Measurements from ENCODE around the gene ARHGAP22.

The ARHGAP22 gene

DNA sequence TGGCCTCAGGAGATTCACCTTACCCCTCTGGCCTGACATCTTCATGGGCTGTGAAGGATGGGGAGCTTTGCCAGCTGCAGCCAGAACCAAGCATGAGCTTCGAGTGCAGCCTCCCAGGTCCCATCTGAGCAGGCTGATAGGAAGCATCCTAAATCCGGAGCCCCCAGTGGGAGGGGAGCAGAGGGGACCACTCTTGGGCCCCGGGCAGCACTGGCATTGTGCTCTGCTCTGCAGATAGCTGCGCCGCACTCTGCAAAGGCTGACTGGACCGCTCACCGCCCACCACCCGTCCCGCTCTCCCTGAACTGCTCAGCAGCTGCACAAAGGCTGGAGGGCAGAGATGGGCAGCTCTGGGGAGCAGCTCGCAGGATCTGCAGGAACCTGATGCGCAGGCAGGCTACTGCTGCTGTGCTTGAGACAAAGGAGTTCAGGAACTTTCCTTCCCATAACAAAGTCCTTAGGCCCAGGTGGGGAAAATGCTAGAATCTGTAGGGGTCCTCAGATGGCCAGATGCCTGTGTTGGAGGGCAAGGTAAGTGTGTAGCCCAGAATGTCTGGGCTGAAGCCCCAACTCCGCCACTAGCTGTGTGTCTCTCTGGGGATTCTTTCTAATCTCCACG is 51.8 kb downstream of the ARHGAP22 start:
- ATAC-seq (ENCODE audit: low read depth) = no peak
- Mint-ChIP-seq H3K27ac (no peak overlapping the region), H3K4me3 (no peak overlapping the region), H3K9me3 (no peaks in the 10 kb centered on the region), H3K36me3 (no peaks in the 10 kb centered on the region), H3K27me3 (peaks cover 4% of the 10 kb centered on the region), H3K4me1 (no peaks in the 10 kb centered on the region)
- no peak for DNase-seq (ENCODE audit: low spot score in 2 of 2)

DNA sequence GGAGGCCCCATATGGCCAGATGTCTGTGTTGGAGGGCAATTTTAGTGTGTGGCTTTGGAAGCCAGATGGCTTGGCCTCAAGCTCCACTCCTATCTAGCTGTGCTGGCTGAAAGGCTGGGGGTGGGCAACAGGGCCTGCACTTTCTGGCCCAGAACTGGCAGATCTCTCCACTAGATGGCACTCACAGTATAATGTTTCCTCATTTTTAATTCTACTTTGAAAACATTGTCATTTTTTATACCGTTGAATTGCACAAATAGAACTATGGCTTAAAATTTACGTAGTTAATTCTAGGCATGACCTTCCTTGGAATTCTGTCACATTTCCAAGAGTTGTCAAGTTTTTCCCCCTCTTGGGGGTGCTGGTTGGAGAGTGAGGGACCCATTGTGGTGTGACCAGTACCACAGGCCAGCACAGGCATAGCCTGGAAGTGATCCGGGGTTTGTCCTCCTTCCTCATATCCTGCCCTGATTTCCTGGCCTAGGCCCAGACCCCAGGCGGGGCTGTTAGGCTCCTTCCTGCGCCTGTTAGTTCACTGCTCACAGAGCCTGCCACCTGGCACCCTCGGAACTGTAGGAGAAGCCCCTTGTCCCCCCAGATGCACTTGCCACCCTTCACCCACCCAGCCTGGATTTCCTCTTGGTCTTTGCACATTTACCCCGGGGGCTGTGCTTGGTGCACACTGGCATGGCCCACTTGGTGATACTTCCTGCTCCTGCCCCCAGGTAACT is 52.8 kb downstream of the ARHGAP22 start:
- peak; percentile 89 for ATAC-seq (ENCODE audit: low read depth)
- no peaks in the 10 kb centered on the region for H3K4me1 Mint-ChIP-seq
- peaks cover 4% of the 10 kb centered on the region for H3K27me3 Mint-ChIP-seq
- H3K4me3 Mint-ChIP-seq = no peak overlapping the region
- peak; percentile 55 to 62 for DNase-seq (ENCODE audit: low spot score in 2 of 2)
- H3K36me3 Mint-ChIP-seq = no peaks in the 10 kb centered on the region
- H3K9me3 Mint-ChIP-seq = no peaks in the 10 kb centered on the region
- no peak overlapping the region for H3K27ac Mint-ChIP-seq

- H3K27me3 Mint-ChIP-seq = peaks cover 5% of the 10 kb centered on the region
- H3K27ac Mint-ChIP-seq = no peak overlapping the region
- no peaks in the 10 kb centered on the region for H3K4me1 Mint-ChIP-seq
- ATAC-seq (ENCODE audit: low read depth) = no peak
- DNase-seq (ENCODE audit: low spot score in 2 of 2) = no peak
- no peak overlapping the region for H3K4me3 Mint-ChIP-seq
- H3K9me3 Mint-ChIP-seq = no peaks in the 10 kb centered on the region
- H3K36me3 Mint-ChIP-seq = no peaks in the 10 kb centered on the region
These were observed 53.9 kb downstream of the ARHGAP22 start for GRCh38 chr10:48550977-48551376.

GRCh38 chr10:48550071-48550691 is 54.7 kb downstream of the ARHGAP22 start:
- H3K27ac Mint-ChIP-seq = no peak overlapping the region
- ATAC-seq (ENCODE audit: low read depth) (no peak), DNase-seq (ENCODE audit: low spot score in 2 of 2) (no peak)
- H3K4me3 Mint-ChIP-seq = no peak overlapping the region
- peaks cover 5% of the 10 kb centered on the region for H3K27me3 Mint-ChIP-seq
- H3K9me3 Mint-ChIP-seq = no peaks in the 10 kb centered on the region
- no peaks in the 10 kb centered on the region for H3K36me3 Mint-ChIP-seq
- no peaks in the 10 kb centered on the region for H3K4me1 Mint-ChIP-seq

DNA sequence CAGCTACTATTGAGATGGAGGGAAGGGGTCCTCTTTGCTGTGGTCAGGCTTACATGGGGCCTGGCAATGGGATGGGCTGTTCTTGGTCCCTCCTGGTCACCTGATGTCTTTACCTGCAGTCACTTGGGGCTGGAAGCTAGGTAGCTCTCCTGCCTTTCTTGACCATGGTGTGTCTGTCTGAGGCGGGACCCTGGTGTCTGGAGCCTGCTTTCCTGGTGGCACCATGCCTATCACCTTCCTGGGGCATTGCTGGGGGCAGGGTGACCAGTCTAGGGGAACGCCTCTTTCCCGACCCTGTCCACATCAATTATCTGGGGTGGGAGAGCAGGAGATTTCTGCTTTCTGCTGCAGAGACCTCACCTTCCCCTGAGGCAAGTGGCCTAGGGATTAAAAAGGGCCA is 55.6 kb downstream of the ARHGAP22 start:
- H3K27me3 Mint-ChIP-seq = peaks cover 5% of the 10 kb centered on the region
- H3K4me1 Mint-ChIP-seq = no peaks in the 10 kb centered on the region
- DNase-seq (ENCODE audit: low spot score in 2 of 2) (no peak), ATAC-seq (ENCODE audit: low read depth) (no peak)
- no peak overlapping the region for H3K27ac Mint-ChIP-seq
- no peaks in the 10 kb centered on the region for H3K9me3 Mint-ChIP-seq
- no peak overlapping the region for H3K4me3 Mint-ChIP-seq
- H3K36me3 Mint-ChIP-seq = peaks cover under 1% of the 10 kb centered on the region

DNA sequence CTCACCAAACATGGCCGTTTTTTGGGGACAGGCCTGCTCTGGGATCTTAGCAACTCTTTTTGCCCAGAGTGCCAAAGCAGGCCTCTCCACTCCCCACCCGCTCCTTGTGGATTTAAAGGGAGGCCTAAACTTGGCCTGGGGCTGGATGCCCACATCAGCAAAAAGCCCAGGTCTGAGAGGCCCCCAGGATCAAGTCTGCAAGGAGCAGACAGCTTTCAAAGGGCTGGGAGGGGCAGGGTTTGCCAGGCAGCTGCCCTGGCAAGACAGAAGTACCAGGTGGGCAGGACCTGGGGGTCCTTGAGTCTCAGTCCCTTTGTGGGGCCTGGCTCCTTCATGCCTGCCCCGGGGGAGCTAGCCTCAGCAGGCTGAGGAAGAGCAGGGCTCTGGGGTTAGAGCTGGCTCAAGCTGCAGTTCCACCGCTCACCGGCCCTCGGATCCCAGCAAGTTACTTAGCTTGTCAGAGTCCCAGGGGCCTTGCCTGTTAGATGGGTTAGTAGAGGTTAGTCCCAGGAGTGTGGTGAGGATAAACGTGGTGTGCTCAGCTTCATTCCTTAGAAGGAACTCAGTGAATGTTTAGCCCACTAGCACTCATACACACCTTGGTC is 56.2 kb downstream of the ARHGAP22 start:
- H3K36me3 Mint-ChIP-seq = peaks cover 1% of the 10 kb centered on the region
- no peak overlapping the region for H3K4me3 Mint-ChIP-seq
- peaks cover 5% of the 10 kb centered on the region for H3K27me3 Mint-ChIP-seq
- H3K9me3 Mint-ChIP-seq = no peaks in the 10 kb centered on the region
- no peak overlapping the region for H3K27ac Mint-ChIP-seq
- DNase-seq (ENCODE audit: low spot score in 2 of 2) (no peak), ATAC-seq (ENCODE audit: low read depth) (no peak)
- H3K4me1 Mint-ChIP-seq = no peaks in the 10 kb centered on the region

- no peaks in the 10 kb centered on the region for H3K9me3 Mint-ChIP-seq
- DNase-seq (ENCODE audit: low spot score in 2 of 2) = no peak
- H3K4me3 Mint-ChIP-seq = no peak overlapping the region
- H3K4me1 Mint-ChIP-seq = no peaks in the 10 kb centered on the region
- H3K36me3 Mint-ChIP-seq = peaks cover 1% of the 10 kb centered on the region
- ATAC-seq (ENCODE audit: low read depth) = no peak
- H3K27ac Mint-ChIP-seq = no peak overlapping the region
- H3K27me3 Mint-ChIP-seq = peaks cover 5% of the 10 kb centered on the region
These were observed 56.9 kb downstream of the ARHGAP22 start for GRCh38 chr10:48547981-48548380.

- H3K9me3 Mint-ChIP-seq = no peaks in the 10 kb centered on the region
- no peak for DNase-seq (ENCODE audit: low spot score in 2 of 2)
- H3K4me3 Mint-ChIP-seq = no peak overlapping the region
- no peak overlapping the region for H3K27ac Mint-ChIP-seq
- H3K4me1 Mint-ChIP-seq = no peaks in the 10 kb centered on the region
- H3K36me3 Mint-ChIP-seq = peaks cover 1% of the 10 kb centered on the region
- ATAC-seq (ENCODE audit: low read depth) = no peak
- H3K27me3 Mint-ChIP-seq = peaks cover 5% of the 10 kb centered on the region
These were observed 57.6 kb downstream of the ARHGAP22 start for GRCh38 chr10:48547061-48547895.

DNA sequence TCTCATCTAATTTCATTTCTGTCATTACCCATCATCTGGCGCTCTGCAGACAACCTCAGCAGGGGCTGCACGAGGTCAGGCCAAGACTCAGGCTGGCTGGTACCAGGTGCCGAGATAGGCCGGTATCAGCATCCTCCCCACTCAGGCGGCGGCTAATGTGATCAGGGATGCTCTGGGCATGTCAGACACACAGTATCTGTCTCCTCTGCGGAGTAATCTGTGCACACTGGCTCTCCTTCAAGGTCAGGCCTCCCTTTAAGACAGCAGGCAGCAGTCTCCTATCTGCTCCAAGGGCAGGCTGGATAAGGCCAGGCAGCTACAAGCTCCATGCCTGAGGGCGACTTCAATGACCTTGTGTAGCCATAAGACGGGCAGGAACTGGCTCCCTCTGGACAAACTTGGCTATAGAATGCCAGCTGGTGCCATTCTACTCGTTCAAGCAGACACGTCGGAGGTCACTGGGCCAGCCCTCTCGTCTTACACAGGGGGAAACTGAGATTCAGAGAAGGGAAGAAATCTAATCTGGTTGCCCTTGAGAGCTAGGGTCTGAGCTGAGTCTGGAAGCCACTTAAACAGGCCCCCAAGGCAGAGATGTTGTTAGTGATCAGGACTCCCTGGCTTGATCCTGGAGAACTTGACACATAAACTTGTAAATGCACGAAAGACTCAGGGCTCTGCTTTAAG is 59.3 kb downstream of the ARHGAP22 start:
- Mint-ChIP-seq H3K9me3 (no peaks in the 10 kb centered on the region), H3K36me3 (peaks cover 1% of the 10 kb centered on the region), H3K4me1 (no peaks in the 10 kb centered on the region), H3K27me3 (peaks cover 5% of the 10 kb centered on the region), H3K27ac (no peak overlapping the region), H3K4me3 (no peak overlapping the region)
- ATAC-seq (ENCODE audit: low read depth) = no peak
- no peak for DNase-seq (ENCODE audit: low spot score in 2 of 2)

GRCh38 chr10:48543182-48543844 is 61.6 kb downstream of the ARHGAP22 start:
- H3K4me3 Mint-ChIP-seq = no peak overlapping the region
- ATAC-seq (ENCODE audit: low read depth) (no peak), DNase-seq (ENCODE audit: low spot score in 2 of 2) (no peak)
- peaks cover 1% of the 10 kb centered on the region for H3K36me3 Mint-ChIP-seq
- H3K9me3 Mint-ChIP-seq = no peaks in the 10 kb centered on the region
- peaks cover 1% of the 10 kb centered on the region for H3K27me3 Mint-ChIP-seq
- no peak overlapping the region for H3K27ac Mint-ChIP-seq
- H3K4me1 Mint-ChIP-seq = no peaks in the 10 kb centered on the region

DNA sequence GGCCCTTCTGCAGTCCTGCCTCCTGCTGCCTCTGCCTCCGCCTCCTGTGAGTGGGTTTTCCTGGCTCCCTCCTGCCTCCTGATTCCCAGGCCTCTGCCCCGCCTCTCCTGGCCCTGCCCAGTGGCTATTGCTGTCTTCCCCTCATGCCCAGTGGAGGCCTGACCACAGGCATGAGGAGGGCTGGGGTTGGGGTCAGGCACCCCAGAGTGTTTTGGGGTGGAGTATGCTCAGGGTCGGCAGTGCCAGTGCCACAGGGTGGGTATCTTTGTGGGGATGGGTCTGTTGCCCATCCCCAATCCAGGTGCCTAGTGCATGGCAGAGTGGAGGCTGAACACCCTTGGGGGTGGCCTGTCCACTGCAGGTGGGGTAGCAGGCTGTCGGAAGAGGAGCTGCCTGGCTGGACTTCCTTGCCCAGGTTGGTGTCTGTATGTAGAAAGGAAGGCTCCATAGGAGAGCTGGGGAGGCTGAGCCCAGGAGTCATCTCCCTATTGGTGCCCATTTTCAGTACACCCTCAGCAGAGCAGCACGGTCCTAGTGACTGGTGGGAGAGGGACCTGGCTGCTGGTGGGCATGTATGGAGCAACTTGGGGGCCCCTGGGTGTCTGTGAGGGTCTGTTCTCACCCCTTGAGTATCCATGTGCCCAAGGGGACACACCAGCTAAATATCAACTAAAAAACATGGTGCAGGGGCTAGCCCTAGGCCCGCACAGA is 62.2 kb downstream of the ARHGAP22 start:
- no peaks in the 10 kb centered on the region for H3K4me1 Mint-ChIP-seq
- no peaks in the 10 kb centered on the region for H3K9me3 Mint-ChIP-seq
- no peak for ATAC-seq (ENCODE audit: low read depth)

GRCh38 chr10:48541144-48541795 is 63.6 kb downstream of the ARHGAP22 start:
- DNase-seq (ENCODE audit: low spot score in 2 of 2) (no peak), ATAC-seq (ENCODE audit: low read depth) (no peak)
- no peaks in the 10 kb centered on the region for H3K9me3 Mint-ChIP-seq
- no peak overlapping the region for H3K27ac Mint-ChIP-seq
- H3K27me3 Mint-ChIP-seq = no peaks in the 10 kb centered on the region
- no peak overlapping the region for H3K4me3 Mint-ChIP-seq
- no peaks in the 10 kb centered on the region for H3K4me1 Mint-ChIP-seq
- peaks cover 1% of the 10 kb centered on the region for H3K36me3 Mint-ChIP-seq

More for the DNA sequence above, 62.2 kb downstream of the ARHGAP22 start:
- Mint-ChIP-seq H3K27ac (no peak overlapping the region), H3K36me3 (peaks cover 1% of the 10 kb centered on the region), H3K4me3 (no peak overlapping the region), H3K27me3 (peaks cover 1% of the 10 kb centered on the region)
- DNase-seq (ENCODE audit: low spot score in 2 of 2) = no peak

All from memory B cell (primary cell).